ENCODE measurements around the gene ARHGEF2. TPM values are rescaled to one million over a fixed set of nuclear protein-coding genes. Genes with fewer than 3 reads are reported as not detected.

Gene ARHGEF2
- total RNA-seq, 2 experiments from 2014 or later: 78.8 to 133 TPM

DNA sequence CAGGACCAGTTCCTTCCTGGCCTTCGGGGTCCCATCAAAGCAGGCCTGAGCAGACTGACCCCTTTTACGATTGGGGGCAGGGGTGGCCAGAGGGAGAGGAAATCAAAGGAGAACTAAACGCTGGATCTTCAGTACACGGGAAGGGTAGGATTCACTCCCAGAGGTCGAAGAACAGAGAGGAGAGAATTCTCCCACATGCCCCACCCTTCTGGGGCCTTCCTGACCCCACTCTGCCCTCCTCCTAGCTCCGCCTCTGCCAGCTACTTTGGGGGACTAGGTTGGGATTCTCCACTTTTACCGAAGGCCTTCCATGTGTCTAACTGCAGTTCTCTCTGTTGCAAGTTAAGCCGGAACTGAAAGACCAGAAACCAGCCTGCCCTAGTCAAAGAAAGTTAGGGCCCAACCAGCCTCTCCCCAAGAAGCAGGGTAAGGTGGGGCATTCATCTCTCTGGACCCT is 654 bp upstream of the ARHGEF2 start:
- BruUV-seq (replicated peaks): TSS peak; percentile 81
- no peak for DNase-seq (ENCODE audit: low spot score)
- CTCF ChIA-PET (ENCODE audit: unreplicated experiment): interaction anchor here (1.2 to 1.6 kb wide), 3 partner anchors 11 to 35 kb away, joined by 3 to 8 read pairs (median 8); no protein-coding TSS in a partner anchor

DNA sequence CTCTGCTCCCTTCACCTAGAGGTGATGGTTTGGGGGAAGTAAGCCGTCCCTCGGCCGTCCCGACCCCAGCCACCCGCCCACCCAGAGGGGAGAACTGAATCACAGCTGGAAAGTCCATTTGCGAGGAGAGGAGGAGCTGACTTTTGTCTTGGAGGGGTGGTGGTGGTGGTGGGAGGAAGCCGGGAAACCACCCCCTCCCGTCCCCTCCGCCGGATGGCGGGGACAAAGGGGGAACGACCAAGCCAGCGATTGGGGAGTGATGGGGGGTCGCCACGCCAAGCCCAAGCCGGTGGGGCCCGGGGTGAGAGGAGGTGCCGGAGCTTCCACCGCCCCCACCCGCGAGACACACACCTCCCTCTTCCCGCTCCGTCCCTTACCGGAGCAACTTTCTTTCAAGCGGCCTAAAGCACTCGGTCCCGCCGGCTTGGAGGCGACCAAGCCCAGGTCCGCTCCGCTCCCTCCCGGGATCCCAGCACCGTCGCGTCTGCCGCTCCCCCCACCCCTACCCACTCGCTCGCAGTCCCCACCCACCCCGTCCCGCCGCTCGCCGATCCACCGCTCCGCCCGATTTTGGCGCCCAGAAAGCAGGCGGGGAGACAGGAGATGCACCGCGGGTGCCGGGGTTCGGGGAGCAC is 540 bp downstream of the ARHGEF2 start:
- H2AFZ ChIP-seq (ENCODE audit: low read length): no peak overlapping the region
- no TSS peak for BruUV-seq (replicated peaks)
- peaks cover 26% of the 10 kb centered on the region for H4K20me1 ChIP-seq (ENCODE audit: insufficient read depth, low read length)
- H3K4me2 ChIP-seq (ENCODE audit: low read length): peak overlapping the region; percentile 94
- H3K9me3 ChIP-seq (ENCODE audit: low read length): no peaks in the 10 kb centered on the region
- H3K36me3 ChIP-seq (ENCODE audit: insufficient read depth, low read length): peaks cover 38% of the 10 kb centered on the region
- peaks cover 68% of the 10 kb centered on the region for H3K4me1 ChIP-seq (ENCODE audit: insufficient read depth, low read length, poor library complexity, severe bottlenecking)
- ChIA-PET CTCF (ENCODE audit: unreplicated experiment) (interaction anchor here (0.6 to 1.6 kb wide), 6 partner anchors 10 to 36 kb away, joined by 4 to 8 read pairs (median 4); no protein-coding TSS in a partner anchor), POLR2A (interaction anchor here (0.6 to 4.2 kb wide), 15 partner anchors 10 to 178 kb away, joined by 3 to 34 read pairs (median 5); partner anchors contain the start of gene KHDC4)
- H3K4me3 ChIP-seq (ENCODE audit: low read depth, low read length, poor library complexity, severe bottlenecking): peak overlapping the region; percentile 85
- intact Hi-C loops (cut with micrococcal nuclease; ENCODE audit: unreplicated experiment): loop anchor here (2.0 kb wide), 1 partner anchor 39 kb away; no protein-coding TSS in a partner anchor
- H3K79me2 ChIP-seq (ENCODE audit: insufficient read depth, low read depth, low read length): peaks cover 95% of the 10 kb centered on the region
- no peak for DNase-seq (ENCODE audit: low spot score)
- TF ChIP-seq EZH2phosphoT487 (IDR thresholded peaks at IDR 0.05; ENCODE audit: borderline replicate concordance, low read depth, low read length) (no peak), CTCF (conservative IDR thresholded peaks at IDR 0.05; ENCODE audit: low read length) (no peak)
- no peaks in the 10 kb centered on the region for H3K9me2 ChIP-seq (ENCODE audit: insufficient read depth, low read length)
- peak overlapping the region; percentile 94 for H3K27ac ChIP-seq (ENCODE audit: low read depth, low read length, poor library complexity, severe bottlenecking)

More for the DNA sequence above, 654 bp upstream of the ARHGEF2 start:
- Histone ChIP-seq H3K36me3 (ENCODE audit: insufficient read depth, low read length) (peaks cover 28% of the 10 kb centered on the region), H2AFZ (ENCODE audit: low read length) (no peak overlapping the region), H3K4me1 (ENCODE audit: insufficient read depth, low read length, poor library complexity, severe bottlenecking) (peaks cover 68% of the 10 kb centered on the region), H3K4me3 (ENCODE audit: low read depth, low read length, poor library complexity, severe bottlenecking) (peak overlapping the region; percentile 85), H3K9me3 (ENCODE audit: low read length) (no peaks in the 10 kb centered on the region), H4K20me1 (ENCODE audit: insufficient read depth, low read length) (peaks cover 22% of the 10 kb centered on the region), H3K4me2 (ENCODE audit: low read length) (peak overlapping the region; percentile 94), H3K79me2 (ENCODE audit: insufficient read depth, low read depth, low read length) (peaks cover 83% of the 10 kb centered on the region), H3K9me2 (ENCODE audit: insufficient read depth, low read length) (no peaks in the 10 kb centered on the region), H3K27ac (ENCODE audit: low read depth, low read length, poor library complexity, severe bottlenecking) (peak overlapping the region; percentile 94)
- POLR2A ChIA-PET: interaction anchor here (0.5 to 4.2 kb wide), 9 partner anchors 11 to 96 kb away, joined by 3 to 34 read pairs (median 4); no protein-coding TSS in a partner anchor
- TF ChIP-seq CTCF (conservative IDR thresholded peaks at IDR 0.05; ENCODE audit: low read length) (0 out of 2 replicates have a peak, but pooled peaks have one; percentile 3), EZH2phosphoT487 (IDR thresholded peaks at IDR 0.05; ENCODE audit: borderline replicate concordance, low read depth, low read length) (no peak)
- intact Hi-C loops (cut with micrococcal nuclease; ENCODE audit: unreplicated experiment): loop anchor here (2.0 kb wide), 1 partner anchor 40 kb away; no protein-coding TSS in a partner anchor
